ENCODE data around the gene MPRIP.
"Not testable (repeated sequence)": the region's sequence is repeated elsewhere in the genome, so short reads cannot be mapped to it uniquely, and the experiment has no call there.

The MPRIP gene

GRCh38 chr17:17015230-17015629, 27.0 kb upstream of the MPRIP start:
- H3K9ac ChIP-seq (ENCODE audit: low read depth, low read length): no peak overlapping the region
- no peak overlapping the region for H3K4me2 ChIP-seq (ENCODE audit: insufficient read depth, low read length)
- no peaks in the 10 kb centered on the region for H4K20me1 ChIP-seq (ENCODE audit: insufficient read depth, low read length)
- no peaks in the 10 kb centered on the region for H3K36me3 ChIP-seq (ENCODE audit: insufficient read depth, low read length)
- no peaks in the 10 kb centered on the region for H3K79me2 ChIP-seq (ENCODE audit: insufficient read depth, low read length)
- no peaks in the 10 kb centered on the region for H3K9me3 ChIP-seq (ENCODE audit: insufficient read depth, low read length, severe bottlenecking)
- no peak for TF ChIP-seq EZH2 (IDR thresholded peaks at IDR 0.05; ENCODE audit: borderline replicate concordance, low read depth, low read length, severe bottlenecking)
- TF ChIP-seq CTCF (IDR thresholded peaks at IDR 0.05; ENCODE audit: borderline replicate concordance, extremely low read depth, low read length, poor library complexity, severe bottlenecking): no peak
- H3K27ac ChIP-seq (ENCODE audit: low read length): no peak overlapping the region
- no peak for DNase-seq
- ATAC-seq (ENCODE audit: insufficient read depth, low read depth): no peak
- H3K27me3 ChIP-seq (ENCODE audit: insufficient read depth, low read length, poor library complexity): no peaks in the 10 kb centered on the region
- no peak overlapping the region for H3K4me3 ChIP-seq (ENCODE audit: low read depth in 1 of 2, low read length in 2 of 2)
- H2AFZ ChIP-seq (ENCODE audit: low read depth, low read length): no peak overlapping the region
- H3K4me1 ChIP-seq (ENCODE audit: insufficient read depth, low read length): peaks cover 23% of the 10 kb centered on the region

- H3K4me1 ChIP-seq (ENCODE audit: insufficient read depth, low read length): peaks cover 23% of the 10 kb centered on the region
Measured at GRCh38 chr17:17016199-17017197, 25.8 kb upstream of the MPRIP start.

DNA sequence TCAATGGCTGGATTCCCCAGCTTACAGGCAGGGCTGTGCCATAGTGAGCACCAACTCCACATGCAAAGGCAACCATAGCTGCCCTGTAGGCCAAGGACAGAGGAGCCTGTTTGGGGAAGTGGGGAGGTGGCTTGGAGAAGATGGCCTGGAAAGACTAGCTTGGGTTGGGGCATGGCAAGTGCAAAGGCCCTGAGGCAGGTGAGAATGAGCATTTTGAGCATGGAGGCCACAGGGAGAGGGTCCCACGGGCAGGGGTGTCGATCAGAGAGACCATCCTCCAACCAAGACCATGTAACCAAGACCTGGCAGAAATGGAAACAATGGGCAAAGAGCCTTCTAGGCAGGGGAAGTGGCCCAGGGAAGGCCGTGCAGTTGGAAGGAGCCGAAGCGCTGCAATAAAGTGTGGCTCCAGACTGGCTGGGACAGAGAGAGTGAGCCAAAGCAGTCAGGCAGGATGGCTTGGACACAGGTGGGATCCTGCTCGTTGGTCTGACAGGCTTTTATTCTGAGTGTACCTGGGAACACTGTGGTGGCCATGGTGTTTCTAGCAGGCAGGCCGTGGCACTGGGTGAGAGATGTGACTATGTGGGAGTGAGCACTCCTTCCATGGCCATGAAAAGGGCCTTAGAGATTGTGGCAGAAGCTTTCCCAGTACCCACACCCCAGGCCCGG, 24.8 kb upstream of the MPRIP start:
- no peaks in the 10 kb centered on the region for H3K27me3 ChIP-seq (ENCODE audit: insufficient read depth, low read length, poor library complexity)
- no peak overlapping the region for H3K27ac ChIP-seq (ENCODE audit: low read length)
- H2AFZ ChIP-seq (ENCODE audit: low read depth, low read length): no peak overlapping the region
- H3K4me2 ChIP-seq (ENCODE audit: insufficient read depth, low read length): no peak overlapping the region
- no peaks in the 10 kb centered on the region for H3K79me2 ChIP-seq (ENCODE audit: insufficient read depth, low read length)
- ATAC-seq (ENCODE audit: insufficient read depth, low read depth) (no peak), DNase-seq (no peak)
- H3K4me3 ChIP-seq (ENCODE audit: low read depth in 1 of 2, low read length in 2 of 2): no peak overlapping the region
- H4K20me1 ChIP-seq (ENCODE audit: insufficient read depth, low read length): no peaks in the 10 kb centered on the region
- no peaks in the 10 kb centered on the region for H3K9me3 ChIP-seq (ENCODE audit: insufficient read depth, low read length, severe bottlenecking)
- no peak for TF ChIP-seq CTCF (IDR thresholded peaks at IDR 0.05; ENCODE audit: borderline replicate concordance, extremely low read depth, low read length, poor library complexity, severe bottlenecking)
- TF ChIP-seq EZH2 (IDR thresholded peaks at IDR 0.05; ENCODE audit: borderline replicate concordance, low read depth, low read length, severe bottlenecking): no peak
- peaks cover 23% of the 10 kb centered on the region for H3K4me1 ChIP-seq (ENCODE audit: insufficient read depth, low read length)
- H3K36me3 ChIP-seq (ENCODE audit: insufficient read depth, low read length): no peaks in the 10 kb centered on the region
- no peak overlapping the region for H3K9ac ChIP-seq (ENCODE audit: low read depth, low read length)

More at GRCh38 chr17:17016199-17017197, 25.8 kb upstream of the MPRIP start:
- DNase-seq; H3K9ac ChIP-seq (ENCODE audit: low read depth, low read length); H3K27me3 ChIP-seq (ENCODE audit: insufficient read depth, low read length, poor library complexity); H4K20me1 ChIP-seq (ENCODE audit: insufficient read depth, low read length); H3K79me2 ChIP-seq (ENCODE audit: insufficient read depth, low read length); H2AFZ ChIP-seq (ENCODE audit: low read depth, low read length); H3K9me3 ChIP-seq (ENCODE audit: insufficient read depth, low read length, severe bottlenecking); H3K4me3 ChIP-seq (ENCODE audit: low read depth in 1 of 2, low read length in 2 of 2); H3K27ac ChIP-seq (ENCODE audit: low read length); H3K4me2 ChIP-seq (ENCODE audit: insufficient read depth, low read length); H3K36me3 ChIP-seq (ENCODE audit: insufficient read depth, low read length): not testable (repeated sequence)
- peak; percentile 61; the same call in 1 of the 3 replicates for ATAC-seq (ENCODE audit: insufficient read depth, low read depth)

- Histone ChIP-seq H3K36me3 (ENCODE audit: insufficient read depth, low read length) (no peaks in the 10 kb centered on the region), H2AFZ (ENCODE audit: low read depth, low read length) (peak overlapping the region; percentile 19; the same call in 1 of the 2 replicates), H3K9ac (ENCODE audit: low read depth, low read length) (no peak overlapping the region), H3K27me3 (ENCODE audit: insufficient read depth, low read length, poor library complexity) (no peaks in the 10 kb centered on the region), H3K79me2 (ENCODE audit: insufficient read depth, low read length) (no peaks in the 10 kb centered on the region), H3K27ac (ENCODE audit: low read length) (0 out of 2 replicates have a peak overlapping the region, but pooled peaks have one; percentile 12), H3K4me1 (ENCODE audit: insufficient read depth, low read length) (peaks cover 23% of the 10 kb centered on the region), H3K9me3 (ENCODE audit: insufficient read depth, low read length, severe bottlenecking) (no peaks in the 10 kb centered on the region), H3K4me3 (ENCODE audit: low read depth in 1 of 2, low read length in 2 of 2) (no peak overlapping the region), H3K4me2 (ENCODE audit: insufficient read depth, low read length) (no peak overlapping the region), H4K20me1 (ENCODE audit: insufficient read depth, low read length) (no peaks in the 10 kb centered on the region)
- ATAC-seq (ENCODE audit: insufficient read depth, low read depth) (peak; percentile 72), DNase-seq (peak; percentile 45)
- TF ChIP-seq CTCF (IDR thresholded peaks at IDR 0.05; ENCODE audit: borderline replicate concordance, extremely low read depth, low read length, poor library complexity, severe bottlenecking) (no peak), EZH2 (IDR thresholded peaks at IDR 0.05; ENCODE audit: borderline replicate concordance, low read depth, low read length, severe bottlenecking) (no peak)
Measured at GRCh38 chr17:17018021-17018441, 24.2 kb upstream of the MPRIP start.

Measured in DND-41 (cell line).